ENCODE data around the gene DGCR2.

DNA sequence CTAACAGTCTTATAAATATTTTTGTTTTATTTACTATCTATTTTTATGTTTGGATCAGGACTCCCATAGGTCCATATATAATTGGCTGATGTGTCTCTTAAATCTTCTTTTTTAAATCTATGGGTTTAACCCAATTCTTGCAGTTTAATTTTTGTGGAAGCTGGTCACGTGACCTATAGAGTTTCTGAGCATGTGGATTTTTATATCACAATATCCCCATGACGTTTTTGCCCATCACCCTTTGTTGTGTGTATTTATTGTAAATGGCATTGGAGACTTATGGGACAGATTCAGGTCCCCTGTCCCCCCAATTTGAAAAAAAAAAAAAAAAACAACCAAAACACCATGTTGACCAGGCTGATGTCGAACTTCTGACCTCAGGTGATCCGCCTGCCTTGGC is 107.3 kb downstream of the DGCR2 start:
- TF ChIP-seq BRCA1 (IDR thresholded peaks at IDR 0.05; ENCODE audit: low read depth, low read length) (no peak), RFX5 (IDR thresholded peaks at IDR 0.05; ENCODE audit: borderline replicate concordance, low read depth, low read length) (no peak), TAF1 (IDR thresholded peaks at IDR 0.05; ENCODE audit: low read depth, low read length) (no peak), JUN (IDR thresholded peaks at IDR 0.05; ENCODE audit: low read depth, low read length) (no peak), RNF2 (IDR thresholded peaks at IDR 0.05; ENCODE audit: borderline replicate concordance, low read depth, low read length, missing control alignments, poor library complexity, severe bottlenecking) (no peak), EP300 (IDR thresholded peaks at IDR 0.05; ENCODE audit: borderline replicate concordance in 1 of 2, low read depth in 2 of 2, low read length in 2 of 2) (no peak), SIN3A (conservative IDR thresholded peaks at IDR 0.05 in 1 of 2, IDR thresholded peaks at IDR 0.05 in 1 of 2; ENCODE audit: low read depth in 1 of 2, low read length in 2 of 2) (no peak), NRF1 (IDR thresholded peaks at IDR 0.05; ENCODE audit: low read depth, low read length) (no peak), EZH2 (IDR thresholded peaks at IDR 0.05; ENCODE audit: low read depth, low read length, severe bottlenecking) (no peak), POLR2AphosphoS5 (IDR thresholded peaks at IDR 0.05; ENCODE audit: low read depth, low read length) (no peak), HDAC2 (IDR thresholded peaks at IDR 0.05; ENCODE audit: borderline replicate concordance in 1 of 2, low read depth in 2 of 2, low read length in 2 of 2) (no peak)
- TF ChIP-seq, protein P1, sequence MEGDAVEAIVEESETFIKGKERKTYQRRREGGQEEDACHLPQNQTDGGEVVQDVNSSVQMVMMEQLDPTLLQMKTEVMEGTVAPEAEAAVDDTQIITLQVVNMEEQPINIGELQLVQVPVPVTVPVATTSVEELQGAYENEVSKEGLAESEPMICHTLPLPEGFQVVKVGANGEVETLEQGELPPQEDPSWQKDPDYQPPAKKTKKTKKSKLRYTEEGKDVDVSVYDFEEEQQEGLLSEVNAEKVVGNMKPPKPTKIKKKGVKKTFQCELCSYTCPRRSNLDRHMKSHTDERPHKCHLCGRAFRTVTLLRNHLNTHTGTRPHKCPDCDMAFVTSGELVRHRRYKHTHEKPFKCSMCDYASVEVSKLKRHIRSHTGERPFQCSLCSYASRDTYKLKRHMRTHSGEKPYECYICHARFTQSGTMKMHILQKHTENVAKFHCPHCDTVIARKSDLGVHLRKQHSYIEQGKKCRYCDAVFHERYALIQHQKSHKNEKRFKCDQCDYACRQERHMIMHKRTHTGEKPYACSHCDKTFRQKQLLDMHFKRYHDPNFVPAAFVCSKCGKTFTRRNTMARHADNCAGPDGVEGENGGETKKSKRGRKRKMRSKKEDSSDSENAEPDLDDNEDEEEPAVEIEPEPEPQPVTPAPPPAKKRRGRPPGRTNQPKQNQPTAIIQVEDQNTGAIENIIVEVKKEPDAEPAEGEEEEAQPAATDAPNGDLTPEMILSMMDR (IDR thresholded peaks at IDR 0.05; ENCODE audit: control extremely low read depth in 1 of 3, insufficient read depth in 1 of 3, low read depth in 1 of 3, low read length in 3 of 3): no peak
- TF ChIP-seq, protein P2, sequence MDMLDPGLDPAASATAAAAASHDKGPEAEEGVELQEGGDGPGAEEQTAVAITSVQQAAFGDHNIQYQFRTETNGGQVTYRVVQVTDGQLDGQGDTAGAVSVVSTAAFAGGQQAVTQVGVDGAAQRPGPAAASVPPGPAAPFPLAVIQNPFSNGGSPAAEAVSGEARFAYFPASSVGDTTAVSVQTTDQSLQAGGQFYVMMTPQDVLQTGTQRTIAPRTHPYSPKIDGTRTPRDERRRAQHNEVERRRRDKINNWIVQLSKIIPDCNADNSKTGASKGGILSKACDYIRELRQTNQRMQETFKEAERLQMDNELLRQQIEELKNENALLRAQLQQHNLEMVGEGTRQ (IDR thresholded peaks at IDR 0.05; ENCODE audit: low read length): no peak

Data from H1 (cell line).